Measurements from ENCODE around the gene TSPAN16.

The TSPAN16 gene

DNA sequence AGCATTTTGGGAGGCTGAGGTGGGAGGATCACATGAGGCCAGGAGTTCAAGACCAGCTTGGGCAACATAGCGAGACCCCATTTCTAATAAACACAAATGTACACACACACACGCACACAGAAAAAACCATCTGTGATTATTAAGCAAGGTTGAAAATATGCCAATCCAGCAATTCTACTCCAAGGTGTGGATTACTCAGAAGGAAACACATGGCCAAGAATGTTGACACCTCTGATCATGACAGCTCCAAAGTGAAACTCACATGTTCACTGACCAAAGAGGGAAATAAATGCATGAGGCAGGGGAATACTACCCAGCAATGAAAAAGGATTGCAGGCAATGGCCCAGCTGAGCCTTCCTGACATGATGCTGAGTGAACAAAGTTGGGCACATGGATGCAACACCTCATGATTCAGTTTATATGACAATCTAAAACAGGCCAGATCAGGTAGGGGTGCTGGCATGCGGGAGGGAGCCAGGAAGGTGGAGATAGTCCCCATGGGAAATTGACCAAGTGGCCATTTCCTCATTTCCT lies 38.0 kb upstream of the TSPAN16 start:
- TF ChIP-seq BACH2 (CRISPR knock-in tag; IDR thresholded peaks at IDR 0.05; ENCODE audit: borderline replicate concordance) = no peak
- TF ChIP-seq, protein P1, sequence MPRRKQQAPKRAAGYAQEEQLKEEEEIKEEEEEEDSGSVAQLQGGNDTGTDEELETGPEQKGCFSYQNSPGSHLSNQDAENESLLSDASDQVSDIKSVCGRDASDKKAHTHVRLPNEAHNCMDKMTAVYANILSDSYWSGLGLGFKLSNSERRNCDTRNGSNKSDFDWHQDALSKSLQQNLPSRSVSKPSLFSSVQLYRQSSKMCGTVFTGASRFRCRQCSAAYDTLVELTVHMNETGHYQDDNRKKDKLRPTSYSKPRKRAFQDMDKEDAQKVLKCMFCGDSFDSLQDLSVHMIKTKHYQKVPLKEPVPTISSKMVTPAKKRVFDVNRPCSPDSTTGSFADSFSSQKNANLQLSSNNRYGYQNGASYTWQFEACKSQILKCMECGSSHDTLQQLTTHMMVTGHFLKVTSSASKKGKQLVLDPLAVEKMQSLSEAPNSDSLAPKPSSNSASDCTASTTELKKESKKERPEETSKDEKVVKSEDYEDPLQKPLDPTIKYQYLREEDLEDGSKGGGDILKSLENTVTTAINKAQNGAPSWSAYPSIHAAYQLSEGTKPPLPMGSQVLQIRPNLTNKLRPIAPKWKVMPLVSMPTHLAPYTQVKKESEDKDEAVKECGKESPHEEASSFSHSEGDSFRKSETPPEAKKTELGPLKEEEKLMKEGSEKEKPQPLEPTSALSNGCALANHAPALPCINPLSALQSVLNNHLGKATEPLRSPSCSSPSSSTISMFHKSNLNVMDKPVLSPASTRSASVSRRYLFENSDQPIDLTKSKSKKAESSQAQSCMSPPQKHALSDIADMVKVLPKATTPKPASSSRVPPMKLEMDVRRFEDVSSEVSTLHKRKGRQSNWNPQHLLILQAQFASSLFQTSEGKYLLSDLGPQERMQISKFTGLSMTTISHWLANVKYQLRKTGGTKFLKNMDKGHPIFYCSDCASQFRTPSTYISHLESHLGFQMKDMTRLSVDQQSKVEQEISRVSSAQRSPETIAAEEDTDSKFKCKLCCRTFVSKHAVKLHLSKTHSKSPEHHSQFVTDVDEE (CRISPR knock-in tag; IDR thresholded peaks at IDR 0.05) = no peak
- no peak for TF ChIP-seq ZFP30 (CRISPR knock-in tag; IDR thresholded peaks at IDR 0.05)
- TF ChIP-seq RARB (CRISPR knock-in tag; IDR thresholded peaks at IDR 0.05) = no peak
- TF ChIP-seq GLIS3 (CRISPR knock-in tag; IDR thresholded peaks at IDR 0.05) = no peak
- no peak for TF ChIP-seq ARNTL (CRISPR knock-in tag; IDR thresholded peaks at IDR 0.05; ENCODE audit: borderline replicate concordance, low read depth)
- ATAC-seq = no peak

DNA sequence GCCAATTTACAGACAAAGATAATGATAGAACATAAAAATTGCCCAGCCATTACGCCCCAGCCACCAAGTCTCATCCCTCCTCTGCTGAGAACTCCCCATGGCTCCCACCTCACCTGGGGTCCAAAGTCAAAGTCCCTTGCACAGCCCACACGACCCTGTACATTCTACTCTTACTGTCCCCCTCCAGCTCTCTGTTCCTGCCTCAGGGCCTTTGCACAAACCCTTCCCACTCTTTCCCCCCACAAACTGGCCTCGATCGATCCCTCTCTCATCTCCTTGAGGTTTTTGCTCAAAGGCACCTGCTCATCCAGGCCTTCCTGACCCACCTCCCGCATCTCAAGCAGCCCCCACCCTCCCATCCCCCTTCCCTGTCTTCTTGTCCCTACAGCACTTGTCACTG lies 35.0 kb upstream of the TSPAN16 start:
- no peak for TF ChIP-seq BACH2 (CRISPR knock-in tag; IDR thresholded peaks at IDR 0.05; ENCODE audit: borderline replicate concordance)
- TF ChIP-seq TOX (CRISPR knock-in tag; IDR thresholded peaks at IDR 0.05; ENCODE audit: borderline replicate concordance) = no peak
- TF ChIP-seq SNAI2 (CRISPR knock-in tag; IDR thresholded peaks at IDR 0.05) = no peak
- no peak for TF ChIP-seq ISL1 (CRISPR knock-in tag; IDR thresholded peaks at IDR 0.05)
- TF ChIP-seq CSDC2 (CRISPR knock-in tag; IDR thresholded peaks at IDR 0.05) = no peak
- no peak for TF ChIP-seq ZC3H10 (CRISPR knock-in tag; IDR thresholded peaks at IDR 0.05)
- TF ChIP-seq, protein P1 (CRISPR knock-in tag; IDR thresholded peaks at IDR 0.05) = no peak
- no peak for TF ChIP-seq TCF4 (CRISPR knock-in tag; IDR thresholded peaks at IDR 0.05; ENCODE audit: borderline replicate concordance)
- no peak for TF ChIP-seq ZFP3 (CRISPR knock-in tag; IDR thresholded peaks at IDR 0.05)
- TF ChIP-seq ZNF565 (CRISPR knock-in tag; conservative IDR thresholded peaks at IDR 0.05; ENCODE audit: low read depth) = no peak
- no peak for TF ChIP-seq GLIS3 (CRISPR knock-in tag; IDR thresholded peaks at IDR 0.05)
- TF ChIP-seq, protein P2, sequence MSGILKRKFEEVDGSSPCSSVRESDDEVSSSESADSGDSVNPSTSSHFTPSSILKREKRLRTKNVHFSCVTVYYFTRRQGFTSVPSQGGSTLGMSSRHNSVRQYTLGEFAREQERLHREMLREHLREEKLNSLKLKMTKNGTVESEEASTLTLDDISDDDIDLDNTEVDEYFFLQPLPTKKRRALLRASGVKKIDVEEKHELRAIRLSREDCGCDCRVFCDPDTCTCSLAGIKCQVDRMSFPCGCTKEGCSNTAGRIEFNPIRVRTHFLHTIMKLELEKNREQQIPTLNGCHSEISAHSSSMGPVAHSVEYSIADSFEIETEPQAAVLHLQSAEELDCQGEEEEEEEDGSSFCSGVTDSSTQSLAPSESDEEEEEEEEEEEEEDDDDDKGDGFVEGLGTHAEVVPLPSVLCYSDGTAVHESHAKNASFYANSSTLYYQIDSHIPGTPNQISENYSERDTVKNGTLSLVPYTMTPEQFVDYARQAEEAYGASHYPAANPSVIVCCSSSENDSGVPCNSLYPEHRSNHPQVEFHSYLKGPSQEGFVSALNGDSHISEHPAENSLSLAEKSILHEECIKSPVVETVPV (CRISPR knock-in tag; IDR thresholded peaks at IDR 0.05) = no peak
- no peak for TF ChIP-seq RARB (CRISPR knock-in tag; IDR thresholded peaks at IDR 0.05)

DNA sequence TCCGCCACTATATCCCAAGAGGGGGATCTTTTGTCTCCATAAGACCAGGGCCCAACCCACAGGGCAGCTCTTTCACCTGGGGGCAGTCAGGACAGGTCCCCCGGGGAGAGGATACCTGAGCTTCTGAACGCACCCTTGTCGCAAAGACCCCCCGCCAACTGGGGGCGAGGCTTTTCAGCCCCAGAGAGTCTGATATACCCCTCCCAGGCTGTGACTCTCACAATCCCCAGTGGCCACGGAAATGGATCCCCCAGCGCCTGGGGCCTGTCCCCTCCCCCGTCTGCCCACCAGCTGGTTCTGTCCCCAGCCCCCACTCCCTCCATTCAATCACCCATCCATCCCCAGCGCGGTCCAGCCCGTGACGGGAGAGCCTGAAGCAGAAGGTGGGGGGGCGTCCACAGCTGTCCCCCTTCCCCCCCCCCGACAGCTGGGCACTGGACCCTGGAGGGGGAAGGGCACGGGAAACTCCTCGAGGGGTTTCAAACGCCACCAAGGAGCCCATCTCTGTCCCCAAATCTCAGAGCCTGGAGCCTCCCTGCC lies 34.5 kb upstream of the TSPAN16 start:
- TF ChIP-seq ZNF565 (CRISPR knock-in tag; conservative IDR thresholded peaks at IDR 0.05; ENCODE audit: low read depth) (no peak), GLIS3 (CRISPR knock-in tag; IDR thresholded peaks at IDR 0.05) (no peak), ZFP30 (CRISPR knock-in tag; IDR thresholded peaks at IDR 0.05) (no peak), ZFP3 (CRISPR knock-in tag; IDR thresholded peaks at IDR 0.05) (no peak), SNAI2 (CRISPR knock-in tag; IDR thresholded peaks at IDR 0.05) (no peak)
- TF ChIP-seq, protein P3, sequence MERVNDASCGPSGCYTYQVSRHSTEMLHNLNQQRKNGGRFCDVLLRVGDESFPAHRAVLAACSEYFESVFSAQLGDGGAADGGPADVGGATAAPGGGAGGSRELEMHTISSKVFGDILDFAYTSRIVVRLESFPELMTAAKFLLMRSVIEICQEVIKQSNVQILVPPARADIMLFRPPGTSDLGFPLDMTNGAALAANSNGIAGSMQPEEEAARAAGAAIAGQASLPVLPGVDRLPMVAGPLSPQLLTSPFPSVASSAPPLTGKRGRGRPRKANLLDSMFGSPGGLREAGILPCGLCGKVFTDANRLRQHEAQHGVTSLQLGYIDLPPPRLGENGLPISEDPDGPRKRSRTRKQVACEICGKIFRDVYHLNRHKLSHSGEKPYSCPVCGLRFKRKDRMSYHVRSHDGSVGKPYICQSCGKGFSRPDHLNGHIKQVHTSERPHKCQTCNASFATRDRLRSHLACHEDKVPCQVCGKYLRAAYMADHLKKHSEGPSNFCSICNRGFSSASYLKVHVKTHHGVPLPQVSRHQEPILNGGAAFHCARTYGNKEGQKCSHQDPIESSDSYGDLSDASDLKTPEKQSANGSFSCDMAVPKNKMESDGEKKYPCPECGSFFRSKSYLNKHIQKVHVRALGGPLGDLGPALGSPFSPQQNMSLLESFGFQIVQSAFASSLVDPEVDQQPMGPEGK (CRISPR knock-in tag; IDR thresholded peaks at IDR 0.05; ENCODE audit: borderline replicate concordance) = no peak
- TF ChIP-seq, protein P2 (CRISPR knock-in tag; IDR thresholded peaks at IDR 0.05) = no peak
- TF ChIP-seq, protein P4, sequence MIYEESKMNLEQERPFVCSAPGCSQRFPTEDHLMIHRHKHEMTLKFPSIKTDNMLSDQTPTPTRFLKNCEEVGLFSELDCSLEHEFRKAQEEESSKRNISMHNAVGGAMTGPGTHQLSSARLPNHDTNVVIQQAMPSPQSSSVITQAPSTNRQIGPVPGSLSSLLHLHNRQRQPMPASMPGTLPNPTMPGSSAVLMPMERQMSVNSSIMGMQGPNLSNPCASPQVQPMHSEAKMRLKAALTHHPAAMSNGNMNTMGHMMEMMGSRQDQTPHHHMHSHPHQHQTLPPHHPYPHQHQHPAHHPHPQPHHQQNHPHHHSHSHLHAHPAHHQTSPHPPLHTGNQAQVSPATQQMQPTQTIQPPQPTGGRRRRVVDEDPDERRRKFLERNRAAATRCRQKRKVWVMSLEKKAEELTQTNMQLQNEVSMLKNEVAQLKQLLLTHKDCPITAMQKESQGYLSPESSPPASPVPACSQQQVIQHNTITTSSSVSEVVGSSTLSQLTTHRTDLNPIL (CRISPR knock-in tag; IDR thresholded peaks at IDR 0.05; ENCODE audit: low read depth) = no peak
- TF ChIP-seq, protein P5, sequence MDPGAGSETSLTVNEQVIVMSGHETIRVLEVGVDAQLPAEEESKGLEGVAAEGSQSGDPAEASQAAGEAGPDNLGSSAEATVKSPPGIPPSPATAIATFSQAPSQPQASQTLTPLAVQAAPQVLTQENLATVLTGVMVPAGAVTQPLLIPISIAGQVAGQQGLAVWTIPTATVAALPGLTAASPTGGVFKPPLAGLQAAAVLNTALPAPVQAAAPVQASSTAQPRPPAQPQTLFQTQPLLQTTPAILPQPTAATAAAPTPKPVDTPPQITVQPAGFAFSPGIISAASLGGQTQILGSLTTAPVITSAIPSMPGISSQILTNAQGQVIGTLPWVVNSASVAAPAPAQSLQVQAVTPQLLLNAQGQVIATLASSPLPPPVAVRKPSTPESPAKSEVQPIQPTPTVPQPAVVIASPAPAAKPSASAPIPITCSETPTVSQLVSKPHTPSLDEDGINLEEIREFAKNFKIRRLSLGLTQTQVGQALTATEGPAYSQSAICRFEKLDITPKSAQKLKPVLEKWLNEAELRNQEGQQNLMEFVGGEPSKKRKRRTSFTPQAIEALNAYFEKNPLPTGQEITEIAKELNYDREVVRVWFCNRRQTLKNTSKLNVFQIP (CRISPR knock-in tag; IDR thresholded peaks at IDR 0.05; ENCODE audit: borderline replicate concordance, low read depth) = no peak
- ATAC-seq = no peak; the same call in 2 of the 3 replicates

More for the DNA sequence above, 35.0 kb upstream of the TSPAN16 start:
- no peak for ATAC-seq
